Measurements from ENCODE around the gene PODXL2. TPM values are rescaled to one million over a fixed set of nuclear protein-coding genes. Genes with fewer than 3 reads are reported as not detected.

Gene PODXL2
- total RNA-seq, 1 experiment from 2014 or later, result 26.6 TPM

DNA sequence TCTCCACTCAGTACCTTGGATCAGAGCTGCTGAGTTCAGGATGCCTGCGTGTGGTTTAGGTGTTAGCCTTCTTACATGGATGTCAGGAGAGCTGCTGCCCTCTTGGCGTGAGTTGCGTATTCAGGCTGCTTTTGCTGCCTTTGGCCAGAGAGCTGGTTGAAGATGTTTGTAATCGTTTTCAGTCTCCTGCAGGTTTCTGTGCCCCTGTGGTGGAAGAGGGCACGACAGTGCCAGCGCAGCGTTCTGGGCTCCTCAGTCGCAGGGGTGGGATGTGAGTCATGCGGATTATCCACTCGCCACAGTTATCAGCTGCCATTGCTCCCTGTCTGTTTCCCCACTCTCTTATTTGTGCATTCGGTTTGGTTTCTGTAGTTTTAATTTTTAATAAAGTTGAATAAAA is 7.0 kb upstream of the PODXL2 start:
- ChIA-PET POLR2A (ENCODE audit: low non-redundant PET) (no interaction called here), CTCF (no interaction called here)
- no peak for TF ChIP-seq EZH2 (IDR thresholded peaks at IDR 0.05; ENCODE audit: borderline replicate concordance, low read depth, low read length, poor library complexity, severe bottlenecking)
- no peak for TF ChIP-seq CTCF (conservative IDR thresholded peaks at IDR 0.05; ENCODE audit: low read depth, low read length)

GRCh38 chr3:127622772-127623576 is 6.0 kb upstream of the PODXL2 start:
- no peak for DNase-seq (ENCODE audit: low spot score)
- Histone ChIP-seq H3K4me3 (ENCODE audit: low read depth, low read length, poor library complexity, severe bottlenecking) (no peak overlapping the region), H3K27ac (ENCODE audit: low read depth, low read length, poor library complexity, severe bottlenecking) (no peak overlapping the region), H3K36me3 (ENCODE audit: insufficient read depth, low read length, poor library complexity, severe bottlenecking) (peaks cover 46% of the 10 kb centered on the region), H3K27me3 (replicated peaks; ENCODE audit: insufficient read depth, low read depth, low read length, poor library complexity) (peaks cover 4% of the 10 kb centered on the region), H3K9me3 (ENCODE audit: low read depth, low read length, poor library complexity, severe bottlenecking) (no peaks in the 10 kb centered on the region), H3K4me1 (ENCODE audit: insufficient read depth, low read length, poor library complexity, severe bottlenecking) (no peaks in the 10 kb centered on the region)
- TF ChIP-seq EZH2 (IDR thresholded peaks at IDR 0.05; ENCODE audit: borderline replicate concordance, low read depth, low read length, poor library complexity, severe bottlenecking) (no peak), CTCF (conservative IDR thresholded peaks at IDR 0.05; ENCODE audit: low read depth, low read length) (no peak)
- no TSS peak for BruUV-seq (replicated peaks)
- CTCF ChIA-PET, result no interaction called here
- POLR2A ChIA-PET (ENCODE audit: low non-redundant PET), result no interaction called here
- intact Hi-C loops (cut with micrococcal nuclease; ENCODE audit: unreplicated experiment), result no loop called here

More for the DNA sequence above, 7.0 kb upstream of the PODXL2 start:
- Histone ChIP-seq H3K9me3 (ENCODE audit: low read depth, low read length, poor library complexity, severe bottlenecking) (no peaks in the 10 kb centered on the region), H3K4me3 (ENCODE audit: low read depth, low read length, poor library complexity, severe bottlenecking) (no peak overlapping the region), H3K4me1 (ENCODE audit: insufficient read depth, low read length, poor library complexity, severe bottlenecking) (no peaks in the 10 kb centered on the region), H3K27me3 (replicated peaks; ENCODE audit: insufficient read depth, low read depth, low read length, poor library complexity) (no peaks in the 10 kb centered on the region), H3K36me3 (ENCODE audit: insufficient read depth, low read length, poor library complexity, severe bottlenecking) (peaks cover 56% of the 10 kb centered on the region), H3K27ac (ENCODE audit: low read depth, low read length, poor library complexity, severe bottlenecking) (no peak overlapping the region)
- DNase-seq (ENCODE audit: low spot score), result no peak
- intact Hi-C loops (cut with micrococcal nuclease; ENCODE audit: unreplicated experiment), result no loop called here
- BruUV-seq (replicated peaks), result no TSS peak

- H3K36me3 ChIP-seq (ENCODE audit: insufficient read depth, low read length, poor library complexity, severe bottlenecking), result peaks cover 35% of the 10 kb centered on the region
- DNase-seq (ENCODE audit: low spot score), result no peak
- H3K4me3 ChIP-seq (ENCODE audit: low read depth, low read length, poor library complexity, severe bottlenecking), result no peak overlapping the region
- BruUV-seq (replicated peaks), result no TSS peak
- no peaks in the 10 kb centered on the region for H3K4me1 ChIP-seq (ENCODE audit: insufficient read depth, low read length, poor library complexity, severe bottlenecking)
- peaks cover 10% of the 10 kb centered on the region for H3K27me3 ChIP-seq (replicated peaks; ENCODE audit: insufficient read depth, low read depth, low read length, poor library complexity)
- intact Hi-C loops (cut with micrococcal nuclease; ENCODE audit: unreplicated experiment), result no loop called here
- H3K27ac ChIP-seq (ENCODE audit: low read depth, low read length, poor library complexity, severe bottlenecking), result no peak overlapping the region
- H3K9me3 ChIP-seq (ENCODE audit: low read depth, low read length, poor library complexity, severe bottlenecking), result no peaks in the 10 kb centered on the region
- ChIA-PET POLR2A (ENCODE audit: low non-redundant PET) (no interaction called here), CTCF (no interaction called here)
- TF ChIP-seq EZH2 (IDR thresholded peaks at IDR 0.05; ENCODE audit: borderline replicate concordance, low read depth, low read length, poor library complexity, severe bottlenecking) (no peak), CTCF (conservative IDR thresholded peaks at IDR 0.05; ENCODE audit: low read depth, low read length) (no peak)
Observed at GRCh38 chr3:127624063-127624462, 4.9 kb upstream of the PODXL2 start.

Data from A673 (cell line).